Adipocyte (in vitro differentiated cells): ENCODE data around the gene IGHMBP2.
"Not testable (repeated sequence)": the region's sequence is repeated elsewhere in the genome, so short reads cannot be mapped to it uniquely, and the experiment has no call there.

Experiments used
- DNase-seq: peaks from one replicate; pipeline ENCODE4 v3.0.0-alpha.2; 2015; ENCODE audit warnings: low read depth
- H3K27me3 ChIP-seq: replicated peaks from 2 replicates; pipeline ENCODE4 v1.7.0; 2013; ENCODE audit warnings: mild to moderate bottlenecking, low read length, moderate library complexity; ENCODE audit not compliant: control insufficient read depth, insufficient read depth
- H3K36me3 ChIP-seq: 2 replicates; pipeline ENCODE4 v1.7.0; 2013; ENCODE audit warnings: low read length, mild to moderate bottlenecking, moderate library complexity; ENCODE audit not compliant: control insufficient read depth, insufficient read depth, severe bottlenecking
- H3K4me1 ChIP-seq: 2 replicates; pipeline ENCODE4 v1.7.0; 2013; ENCODE audit warnings: mild to moderate bottlenecking, low read length, moderate library complexity; ENCODE audit not compliant: control insufficient read depth, insufficient read depth
- H3K4me3 ChIP-seq: 2 replicates; pipeline ENCODE4 v1.7.0; 2013; ENCODE audit warnings: mild to moderate bottlenecking, low read length, moderate library complexity
- H3K9ac ChIP-seq: 2 replicates; pipeline ENCODE4 v1.7.0; 2013; ENCODE audit warnings: mild to moderate bottlenecking, low read length, moderate library complexity
- H3K9me3 ChIP-seq: 2 replicates; pipeline ENCODE4 v1.7.0; 2013; ENCODE audit warnings: mild to moderate bottlenecking, low read length, moderate library complexity; ENCODE audit not compliant: control insufficient read depth

IGHMBP2 gene

GRCh38 chr11:68903288-68904247, at the start of gene IGHMBP2, which contains the start of gene MRPL21:
TSS of gene IGHMBP2 (plus strand) at chr11:68903891. CDS start at chr11:68903953, 62 bp downstream.
TSS of gene MRPL21 (minus strand) at chr11:68903832. CDS start at chr11:68903810, 22 bp downstream.
- peak; percentile 95 for DNase-seq
- Histone ChIP-seq H3K27me3 (no peaks in the 10 kb centered on the region), H3K9me3 (no peaks in the 10 kb centered on the region), H3K4me1 (peaks cover 17% of the 10 kb centered on the region), H3K36me3 (peaks cover 28% of the 10 kb centered on the region), H3K9ac (peak within 1 kb of the TSS; percentile 99), H3K4me3 (peak within 1 kb of the TSS; percentile 100)

GRCh38 chr11:68854273-68854958, 49.3 kb upstream of the IGHMBP2 start:
- Histone ChIP-seq H3K9ac (no peak overlapping the region), H3K36me3 (no peaks in the 10 kb centered on the region), H3K4me1 (no peaks in the 10 kb centered on the region), H3K4me3 (no peak overlapping the region), H3K9me3 (peaks cover 5% of the 10 kb centered on the region), H3K27me3 (peaks cover 23% of the 10 kb centered on the region)
- DNase-seq = no peak

DNA sequence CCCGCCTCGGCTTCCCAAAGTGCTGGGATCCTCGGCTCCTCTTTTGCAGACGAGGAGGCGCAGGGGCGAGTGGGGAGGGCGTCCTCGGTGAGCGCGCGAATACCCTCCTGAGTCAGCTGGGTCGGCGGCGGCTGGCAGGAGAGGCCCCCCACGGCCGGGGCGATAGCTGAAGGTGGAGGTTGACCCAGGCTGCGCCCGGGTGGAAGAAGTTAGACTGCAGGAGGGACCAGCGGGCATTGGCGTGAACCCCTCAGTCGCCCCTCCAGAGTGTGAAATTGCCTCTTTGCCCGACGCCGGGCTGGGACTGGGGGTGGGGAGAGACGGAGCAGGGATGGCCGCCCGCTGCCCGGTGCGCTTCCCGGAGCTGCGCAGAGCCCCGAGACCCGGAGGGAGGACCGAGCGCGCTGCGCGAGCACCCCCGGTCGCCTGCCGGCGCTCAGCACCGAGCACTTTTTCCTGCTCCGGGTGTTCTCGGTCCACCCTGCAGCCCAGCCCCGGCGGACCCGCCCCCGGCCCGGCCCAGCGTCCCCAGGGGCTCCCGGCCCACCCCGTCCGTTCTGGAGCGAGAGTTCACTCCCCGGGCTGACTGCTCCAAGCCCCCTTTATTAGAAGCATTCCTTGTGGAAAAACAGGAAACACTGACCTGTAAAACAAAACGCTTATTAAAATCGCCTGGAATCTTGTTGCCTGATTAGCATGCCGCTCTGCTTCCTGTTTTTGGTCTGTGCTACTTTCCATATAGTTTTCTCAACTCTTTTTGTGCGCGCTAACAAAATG, 48.3 kb upstream of the IGHMBP2 start:
- Histone ChIP-seq H3K36me3 (no peaks in the 10 kb centered on the region), H3K9ac (peak overlapping the region; percentile 60), H3K9me3 (peaks cover 5% of the 10 kb centered on the region), H3K4me3 (peak overlapping the region; percentile 79), H3K4me1 (no peaks in the 10 kb centered on the region), H3K27me3 (peaks cover 23% of the 10 kb centered on the region)
- DNase-seq = peak; percentile 54

DNA sequence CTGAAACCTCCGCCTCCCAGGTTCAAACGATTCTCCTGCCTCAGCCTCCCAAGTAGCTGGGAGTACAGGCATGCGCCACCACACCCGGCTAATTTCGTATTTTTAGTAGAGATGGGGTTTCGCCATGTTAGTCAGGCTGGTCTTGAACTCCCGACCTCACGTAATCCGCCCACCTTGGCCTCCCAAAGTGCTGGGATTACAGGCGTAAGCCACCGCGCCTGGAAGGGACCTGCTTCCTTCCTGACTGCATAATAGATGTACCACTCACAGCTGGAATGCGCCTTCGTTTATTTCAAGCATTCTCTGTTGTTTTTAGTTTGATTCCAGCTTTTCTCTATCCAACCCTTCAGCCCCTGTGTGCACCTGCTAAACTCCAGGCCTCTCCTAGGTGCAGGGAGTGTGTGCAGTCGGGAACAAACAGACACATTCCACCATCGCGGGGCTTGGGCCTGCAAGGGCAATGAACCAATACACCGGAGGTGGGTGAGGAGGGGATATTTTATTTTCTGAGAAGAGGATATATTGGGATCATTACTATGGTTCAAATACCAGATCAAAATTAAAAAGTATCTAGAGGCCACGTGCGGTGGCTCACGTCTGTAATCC, 47.2 kb upstream of the IGHMBP2 start:
- DNase-seq, H3K36me3 ChIP-seq, H3K4me3 ChIP-seq, H3K9ac ChIP-seq, H3K9me3 ChIP-seq, H3K4me1 ChIP-seq: not testable (repeated sequence)
- peaks cover 23% of the 10 kb centered on the region for H3K27me3 ChIP-seq

DNA sequence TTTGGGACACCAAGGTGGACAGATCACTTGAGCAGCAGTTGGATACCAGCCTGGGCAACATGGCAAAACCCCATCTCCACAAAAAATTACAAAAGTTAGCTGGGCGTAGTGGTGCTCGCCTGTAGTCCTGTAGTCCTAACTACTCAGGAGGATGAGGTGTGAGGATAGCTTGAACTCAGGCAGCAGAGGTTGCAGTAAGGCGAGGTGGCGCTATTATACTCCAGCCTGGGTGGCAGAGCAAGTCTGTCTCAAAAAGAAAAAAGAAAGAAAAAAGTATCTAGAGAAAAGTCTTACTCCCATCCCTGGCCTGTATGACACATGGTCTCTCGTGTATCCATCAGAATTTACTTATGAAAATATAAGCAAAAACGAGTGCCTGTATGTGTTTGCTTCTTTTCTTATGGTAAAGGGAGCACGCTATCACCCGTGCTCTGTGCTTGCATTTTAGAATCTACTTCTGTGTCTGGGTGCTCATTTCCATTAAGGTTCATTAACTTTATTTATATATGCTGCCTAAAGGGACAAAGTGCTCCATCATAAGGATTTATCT, 46.6 kb upstream of the IGHMBP2 start:
- H3K9ac ChIP-seq = no peak overlapping the region
- peaks cover 23% of the 10 kb centered on the region for H3K27me3 ChIP-seq
- H3K4me3 ChIP-seq = no peak overlapping the region
- DNase-seq = no peak
- H3K36me3 ChIP-seq = no peaks in the 10 kb centered on the region
- no peaks in the 10 kb centered on the region for H3K4me1 ChIP-seq
- peaks cover 5% of the 10 kb centered on the region for H3K9me3 ChIP-seq

DNA sequence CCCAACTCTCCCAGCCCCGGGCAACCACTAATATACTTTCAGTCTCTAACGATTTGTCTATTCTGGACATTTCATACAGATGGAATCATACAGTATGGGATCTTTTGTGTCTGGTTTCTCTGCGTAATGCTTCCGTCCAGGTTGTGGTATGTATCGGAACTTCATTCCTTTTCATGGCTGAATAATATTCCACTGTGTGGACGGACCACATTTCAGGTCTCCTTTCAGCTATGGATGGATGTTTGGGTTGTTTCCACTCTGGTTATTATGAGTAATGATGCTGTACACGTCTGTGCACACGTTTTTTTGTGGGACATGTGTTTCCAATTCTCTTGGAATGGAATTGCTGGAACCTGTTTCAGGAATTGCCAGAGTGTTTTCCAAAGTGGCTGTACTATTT, 44.6 kb upstream of the IGHMBP2 start:
- Histone ChIP-seq H3K4me1 (no peaks in the 10 kb centered on the region), H3K9me3 (peaks cover 9% of the 10 kb centered on the region), H3K36me3 (no peaks in the 10 kb centered on the region), H3K9ac (no peak overlapping the region), H3K27me3 (peaks cover 8% of the 10 kb centered on the region), H3K4me3 (no peak overlapping the region)
- no peak for DNase-seq

DNA sequence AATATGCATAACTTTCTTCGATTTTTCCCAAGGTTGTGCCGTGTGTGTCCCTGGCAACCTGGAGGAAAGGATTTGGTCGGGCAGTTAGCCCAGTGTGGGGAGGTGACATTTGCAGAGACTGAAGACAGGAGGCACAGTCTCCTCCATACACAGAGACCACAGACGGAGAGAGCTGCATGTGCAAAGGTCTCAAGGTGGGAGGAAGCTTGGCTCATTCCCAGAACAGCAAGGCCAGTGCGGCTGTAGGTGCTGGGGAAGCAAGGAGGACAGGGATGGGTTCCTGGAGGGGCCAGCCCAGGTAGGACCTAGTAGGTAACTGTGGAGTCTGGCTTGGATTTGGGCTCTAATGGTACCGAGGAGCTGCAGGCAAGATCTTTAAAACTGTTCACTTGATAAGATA, 41.3 kb upstream of the IGHMBP2 start:
- peaks cover 9% of the 10 kb centered on the region for H3K9me3 ChIP-seq
- no peaks in the 10 kb centered on the region for H3K4me1 ChIP-seq
- H3K36me3 ChIP-seq = no peaks in the 10 kb centered on the region
- H3K27me3 ChIP-seq = no peaks in the 10 kb centered on the region
- DNase-seq = no peak
- H3K4me3 ChIP-seq = no peak overlapping the region
- no peak overlapping the region for H3K9ac ChIP-seq

GRCh38 chr11:68863553-68864265, 40.0 kb upstream of the IGHMBP2 start:
- Histone ChIP-seq H3K4me1 (no peaks in the 10 kb centered on the region), H3K4me3 (no peak overlapping the region), H3K9me3 (peaks cover 9% of the 10 kb centered on the region), H3K9ac (no peak overlapping the region), H3K27me3 (peaks cover 6% of the 10 kb centered on the region), H3K36me3 (no peaks in the 10 kb centered on the region)
- DNase-seq = no peak

DNA sequence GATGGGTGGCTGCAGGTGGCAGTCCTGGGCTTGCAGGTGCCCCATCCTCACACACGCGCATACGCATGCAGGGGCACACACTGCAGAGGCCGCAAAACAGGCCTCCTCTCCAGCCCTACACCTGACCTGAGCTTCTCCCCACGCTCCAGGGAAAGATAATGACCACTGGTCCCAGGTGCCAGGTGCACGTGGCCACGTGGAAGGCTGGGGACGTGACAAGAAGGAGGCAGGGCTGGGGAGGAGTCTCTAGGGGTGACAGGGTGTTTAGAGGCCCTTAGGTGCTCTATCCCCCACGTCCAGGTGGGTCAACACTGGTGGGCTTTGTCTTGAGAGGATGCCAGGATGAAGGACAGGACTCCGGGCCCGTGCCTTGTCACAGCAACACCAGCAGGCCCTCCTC, 38.5 kb upstream of the IGHMBP2 start:
- H3K4me1 ChIP-seq = no peaks in the 10 kb centered on the region
- H3K27me3 ChIP-seq = peaks cover 6% of the 10 kb centered on the region
- H3K9ac ChIP-seq = no peak overlapping the region
- no peak for DNase-seq
- peaks cover 9% of the 10 kb centered on the region for H3K9me3 ChIP-seq
- H3K36me3 ChIP-seq = no peaks in the 10 kb centered on the region
- H3K4me3 ChIP-seq = no peak overlapping the region

GRCh38 chr11:68867066-68867465, 36.6 kb upstream of the IGHMBP2 start:
- peaks cover 6% of the 10 kb centered on the region for H3K27me3 ChIP-seq
- peaks cover 9% of the 10 kb centered on the region for H3K9me3 ChIP-seq
- DNase-seq = no peak
- no peaks in the 10 kb centered on the region for H3K36me3 ChIP-seq
- H3K4me1 ChIP-seq = no peaks in the 10 kb centered on the region
- no peak overlapping the region for H3K4me3 ChIP-seq
- H3K9ac ChIP-seq = no peak overlapping the region
